ENCODE measurements around the gene FAM9A. TPM values are rescaled to one million over a fixed set of nuclear protein-coding genes. Genes with fewer than 3 reads are reported as not detected.
A peak's percentile ranks its signal among the peaks of the same experiment; 100 is the strongest.

The FAM9A gene
- total RNA-seq, 1 donor from 2014 or later: not detected

- DNase-seq (ENCODE audit: low read depth): peak; percentile 28
- TF ChIP-seq CTCF (IDR thresholded peaks at IDR 0.05; ENCODE audit: insufficient read depth, low read length, severe bottlenecking): no peak
- no peak for FAIRE-seq
- Histone ChIP-seq H3K36me3 (ENCODE audit: control insufficient read depth, insufficient read depth, low read length) (no peaks in the 10 kb centered on the region), H3K4me3 (ENCODE audit: low read depth, low read length) (no peak overlapping the region), H3K27me3 (ENCODE audit: control insufficient read depth, insufficient read depth, low read length) (no peaks in the 10 kb centered on the region)
These were observed 46.2 kb upstream of the FAM9A start for GRCh38 chrX:8847360-8847759.

- FAIRE-seq (no peak), DNase-seq (ENCODE audit: low read depth) (peak; percentile 44)
- no peaks in the 10 kb centered on the region for H3K36me3 ChIP-seq (ENCODE audit: control insufficient read depth, insufficient read depth, low read length)
- no peak for TF ChIP-seq CTCF (IDR thresholded peaks at IDR 0.05; ENCODE audit: insufficient read depth, low read length, severe bottlenecking)
- no peak overlapping the region for H3K4me3 ChIP-seq (ENCODE audit: low read depth, low read length)
- no peaks in the 10 kb centered on the region for H3K27me3 ChIP-seq (ENCODE audit: control insufficient read depth, insufficient read depth, low read length)
These were observed 45.1 kb upstream of the FAM9A start for GRCh38 chrX:8846266-8846665.

GRCh38 chrX:8845469-8845868 is 44.3 kb upstream of the FAM9A start:
- TF ChIP-seq CTCF (IDR thresholded peaks at IDR 0.05; ENCODE audit: insufficient read depth, low read length, severe bottlenecking): no peak
- no peak for FAIRE-seq
- H3K4me3 ChIP-seq (ENCODE audit: low read depth, low read length): no peak overlapping the region

GRCh38 chrX:8845060-8845459 is 43.9 kb upstream of the FAM9A start:
- TF ChIP-seq CTCF (IDR thresholded peaks at IDR 0.05; ENCODE audit: insufficient read depth, low read length, severe bottlenecking): no peak
- no peaks in the 10 kb centered on the region for H3K36me3 ChIP-seq (ENCODE audit: control insufficient read depth, insufficient read depth, low read length)
- DNase-seq (ENCODE audit: low read depth) (no peak), FAIRE-seq (no peak)
- H3K27me3 ChIP-seq (ENCODE audit: control insufficient read depth, insufficient read depth, low read length): no peaks in the 10 kb centered on the region
- no peak overlapping the region for H3K4me3 ChIP-seq (ENCODE audit: low read depth, low read length)

More at GRCh38 chrX:8845469-8845868, 44.3 kb upstream of the FAM9A start:
- DNase-seq (ENCODE audit: low read depth): no peak
- Histone ChIP-seq H3K36me3 (ENCODE audit: control insufficient read depth, insufficient read depth, low read length) (no peaks in the 10 kb centered on the region), H3K27me3 (ENCODE audit: control insufficient read depth, insufficient read depth, low read length) (no peaks in the 10 kb centered on the region)

- H3K36me3 ChIP-seq (ENCODE audit: control insufficient read depth, insufficient read depth, low read length): no peaks in the 10 kb centered on the region
- H3K27me3 ChIP-seq (ENCODE audit: control insufficient read depth, insufficient read depth, low read length): no peaks in the 10 kb centered on the region
- TF ChIP-seq CTCF (IDR thresholded peaks at IDR 0.05; ENCODE audit: insufficient read depth, low read length, severe bottlenecking): no peak
- no peak for DNase-seq (ENCODE audit: low read depth)
- FAIRE-seq: no peak
- no peak overlapping the region for H3K4me3 ChIP-seq (ENCODE audit: low read depth, low read length)
These were observed 43.0 kb upstream of the FAM9A start for GRCh38 chrX:8844157-8844556.

- no peak overlapping the region for H3K4me3 ChIP-seq (ENCODE audit: low read depth, low read length)
- no peak for FAIRE-seq
- H3K36me3 ChIP-seq (ENCODE audit: control insufficient read depth, insufficient read depth, low read length): no peaks in the 10 kb centered on the region
- DNase-seq (ENCODE audit: low read depth): no peak
- H3K27me3 ChIP-seq (ENCODE audit: control insufficient read depth, insufficient read depth, low read length): no peaks in the 10 kb centered on the region
- TF ChIP-seq CTCF (IDR thresholded peaks at IDR 0.05; ENCODE audit: insufficient read depth, low read length, severe bottlenecking): no peak
These were observed 40.7 kb upstream of the FAM9A start for GRCh38 chrX:8841911-8842310.

Measured in bronchial epithelial cell (primary cell).